Fibroblast of upper back skin (primary cell): Measurements from ENCODE around the gene MASTL.

ENCODE experiments used
- DNase-seq: peaks from one replicate; pipeline ENCODE4 v3.0.0-alpha.2; 2013

Gene MASTL

GRCh38 chr10:27225642-27226257 lies 70.6 kb downstream of the MASTL start:
- no peak for DNase-seq

DNA sequence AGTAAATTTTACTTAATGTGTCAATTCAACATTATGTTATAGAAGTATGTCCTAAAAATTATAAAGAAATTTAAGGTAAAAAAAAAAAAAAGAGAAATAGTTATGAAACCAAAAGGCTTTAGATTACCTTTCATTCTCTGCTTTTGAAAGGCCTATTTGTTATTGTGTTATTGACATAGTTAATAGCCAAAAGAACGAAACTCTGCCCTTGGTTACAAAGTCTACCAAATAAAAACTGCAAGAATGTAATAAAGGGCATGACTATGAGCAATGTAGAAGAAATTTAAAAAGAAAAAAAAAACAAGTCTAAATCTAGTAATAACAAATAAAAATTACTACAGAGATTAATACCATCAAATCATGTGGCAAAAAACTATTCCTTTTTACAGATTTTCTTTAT lies 74.9 kb downstream of the MASTL start:
- DNase-seq = no peak

DNA sequence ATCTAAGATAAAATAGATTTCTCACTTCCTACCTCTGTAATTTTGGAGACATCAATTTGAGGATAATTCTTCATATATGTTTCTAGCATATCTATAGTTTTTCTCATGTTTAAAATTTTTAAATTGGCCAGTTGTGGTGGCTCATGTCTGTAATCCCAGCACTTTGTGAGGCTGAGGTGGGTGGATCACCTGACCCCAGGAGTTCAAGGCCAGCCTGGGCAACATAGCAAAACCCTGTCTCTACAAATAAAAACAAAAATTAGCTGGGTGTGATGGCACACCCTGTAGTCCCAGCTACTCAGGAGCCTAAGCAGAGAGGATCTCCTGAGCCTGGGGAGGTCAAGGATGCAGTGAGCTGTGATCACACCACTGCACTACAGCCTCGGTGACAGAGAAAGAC lies 80.6 kb downstream of the MASTL start:
- no peak for DNase-seq
